ENCODE data around the gene DPP7.
A peak's percentile ranks its signal among the peaks of the same experiment; 100 is the strongest.

DPP7 gene

DNA sequence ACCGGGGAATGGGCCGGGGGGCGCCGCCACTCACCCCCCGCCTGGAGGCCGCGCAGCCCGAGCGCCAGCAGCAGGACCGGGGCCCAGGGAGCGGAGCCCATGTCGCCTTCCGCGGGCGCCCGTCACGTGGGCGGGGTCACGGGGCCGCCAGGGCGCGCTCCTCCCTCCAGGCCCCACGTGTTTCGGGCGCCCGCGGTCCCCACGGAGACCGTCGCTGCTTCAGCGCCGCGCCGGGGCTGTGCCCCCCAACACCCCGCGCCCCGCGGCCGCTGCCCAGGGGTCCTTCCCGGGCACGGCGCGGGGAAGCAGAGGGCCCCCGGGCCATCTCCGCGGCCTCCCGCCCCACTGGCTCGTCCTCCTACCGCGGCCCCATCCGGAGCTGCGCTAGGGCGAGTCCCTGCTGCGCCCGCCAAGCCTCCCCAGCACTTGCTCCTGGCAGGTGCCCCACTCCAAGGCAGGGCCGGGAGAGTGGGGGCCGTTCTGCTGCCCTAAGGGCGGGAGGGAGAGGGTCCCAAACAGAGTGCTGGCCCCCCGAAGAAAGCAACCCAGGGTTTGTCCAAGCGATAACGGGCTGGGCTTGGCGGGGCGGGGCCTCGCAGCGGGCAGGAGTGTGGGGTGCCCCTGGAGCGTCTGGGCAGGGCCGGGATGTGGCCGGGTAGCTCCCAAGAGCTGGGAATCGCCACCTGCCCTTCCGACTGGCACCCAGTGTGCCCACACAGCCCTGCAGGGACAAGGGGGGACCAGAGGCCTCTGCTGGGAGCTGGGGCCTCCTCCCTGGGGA is at the start of gene DPP7:
Gene DPP7, minus strand, starts transcription at position 121 of the 781 bp plus-strand sequence. Its CDS starts 20 bp downstream, at position 101.
- TF ChIP-seq CTCF (IDR thresholded peaks at IDR 0.05; ENCODE audit: insufficient read depth, low read depth, low read length, missing control alignments): no peak
- DNase-seq (ENCODE audit: low read depth): peak; percentile 82
- peak within 1 kb of the TSS; percentile 78 for H3K4me3 ChIP-seq (ENCODE audit: low read depth, low read length)

DNA sequence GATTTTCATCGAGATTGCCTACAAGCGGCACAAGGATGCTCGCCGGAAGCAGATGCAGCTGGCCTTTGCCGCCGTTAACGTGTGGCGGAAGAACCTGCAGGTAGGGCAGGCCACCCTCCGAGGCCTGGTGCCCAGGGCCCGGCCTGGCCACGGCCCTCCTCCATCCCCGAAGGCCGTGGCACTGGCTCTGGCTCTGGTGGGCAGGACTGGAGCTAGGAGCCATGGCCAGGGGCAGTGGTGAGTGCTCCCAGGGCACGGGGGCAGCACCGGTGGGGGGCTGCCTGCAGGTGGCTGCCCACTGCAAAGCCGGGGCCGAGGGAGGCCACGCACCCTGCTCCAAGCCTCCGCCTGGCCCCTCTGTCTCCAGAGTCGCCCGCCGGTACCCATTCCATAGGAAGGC is 49.3 kb upstream of the DPP7 start:
- no peak for DNase-seq (ENCODE audit: low read depth)
- no peak overlapping the region for H3K4me3 ChIP-seq (ENCODE audit: low read depth, low read length)
- no peak for TF ChIP-seq CTCF (IDR thresholded peaks at IDR 0.05; ENCODE audit: insufficient read depth, low read depth, low read length, missing control alignments)

DNA sequence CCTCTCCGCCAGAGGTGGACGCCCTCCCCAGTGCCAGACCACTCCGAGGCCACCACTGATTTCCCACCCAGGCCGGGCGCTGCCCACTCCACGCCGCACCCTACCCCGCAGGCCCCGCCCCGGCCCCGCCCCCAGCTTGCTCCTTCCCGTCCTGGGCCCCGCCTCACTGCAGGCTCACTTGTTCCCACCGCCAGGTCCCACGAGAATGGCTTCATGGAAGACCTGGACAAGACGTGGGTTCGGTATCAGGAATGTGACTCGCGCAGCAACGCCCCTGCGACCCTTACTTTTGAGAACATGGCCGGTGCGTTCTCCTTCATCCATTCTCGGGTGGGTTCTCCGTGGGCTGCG is 48.8 kb upstream of the DPP7 start:
- no peak for DNase-seq (ENCODE audit: low read depth)
- no peak for TF ChIP-seq CTCF (IDR thresholded peaks at IDR 0.05; ENCODE audit: insufficient read depth, low read depth, low read length, missing control alignments)
- peak overlapping the region; percentile 39 for H3K4me3 ChIP-seq (ENCODE audit: low read depth, low read length)

GRCh38 chr9:137162505-137163364 is 48.2 kb upstream of the DPP7 start:
- no peak for TF ChIP-seq CTCF (IDR thresholded peaks at IDR 0.05; ENCODE audit: insufficient read depth, low read depth, low read length, missing control alignments)
- peak overlapping the region; percentile 39 for H3K4me3 ChIP-seq (ENCODE audit: low read depth, low read length)
- DNase-seq (ENCODE audit: low read depth): peak; percentile 36

GRCh38 chr9:137161558-137162486 is 47.3 kb upstream of the DPP7 start:
- TF ChIP-seq CTCF (IDR thresholded peaks at IDR 0.05; ENCODE audit: insufficient read depth, low read depth, low read length, missing control alignments): no peak
- no peak overlapping the region; the same call in 1 of the 2 replicates for H3K4me3 ChIP-seq (ENCODE audit: low read depth, low read length)
- DNase-seq (ENCODE audit: low read depth): no peak

All from GM12865 (cell line).